GM12878 (cell line): ENCODE results near the gene FNDC11. TPM values are rescaled to one million over a fixed set of nuclear protein-coding genes. Genes with fewer than 3 reads are reported as not detected.

Experiments used
- CHD1 ChIP-seq: IDR thresholded peaks from 2 replicates; pipeline ENCODE4 v1.6.1; 2012; ENCODE audit warnings: low read depth, low read length, improper control_type of control experiment
- DPF2 ChIP-seq: fragments of 450-650 bp; IDR thresholded peaks from 2 replicates; pipeline ENCODE4 v1.6.1; 2017; ENCODE audit warnings: mild to moderate bottlenecking
- HCFC1 ChIP-seq: fragments of 150-350 bp; IDR thresholded peaks from 2 replicates; pipeline ENCODE4 v1.6.1; 2014; ENCODE audit warnings: low read length
- MEF2B ChIP-seq: fragments of 450-650 bp; IDR thresholded peaks from 2 replicates; pipeline ENCODE4 v1.6.1; 2018; ENCODE audit warnings: mild to moderate bottlenecking, moderate library complexity; ENCODE audit not compliant: partially characterized antibody, poor library complexity, severe bottlenecking
- NR2C1 ChIP-seq: fragments of 450-650 bp; IDR thresholded peaks from 2 replicates; pipeline ENCODE4 v1.6.1; 2017; ENCODE audit warnings: antibody characterized with exemption, mild to moderate bottlenecking, moderate library complexity
- POLR2AphosphoS2 ChIP-seq: IDR thresholded peaks from 2 replicates; pipeline ENCODE4 v1.6.1; 2011; ENCODE audit warnings: low read depth, mild to moderate bottlenecking, low read length, improper control_type of control experiment, moderate library complexity
- SMARCA5 ChIP-seq: fragments of 450-650 bp; IDR thresholded peaks from 2 replicates; pipeline ENCODE4 v1.6.1; 2017; ENCODE audit warnings: mild to moderate bottlenecking
- SRF ChIP-seq, 2 experiments: IDR thresholded peaks; 2 replicates each; pipeline ENCODE4 v1.6.1; 2011; ENCODE audit warnings: low read depth in 2 of 2, low read length in 2 of 2, mild to moderate bottlenecking in 1 of 2, moderate library complexity in 1 of 2
- ZBED1 ChIP-seq: IDR thresholded peaks from 2 replicates; pipeline ENCODE4 v1.6.1; 2016; ENCODE audit warnings: borderline replicate concordance
- ZZZ3 ChIP-seq: IDR thresholded peaks from 2 replicates; pipeline ENCODE4 v1.6.1; 2011; ENCODE audit warnings: low read depth; ENCODE audit not compliant: control insufficient read depth, insufficient read length
- polyA plus RNA-seq, 11 experiments: library from polyadenylated mRNA; depleted of rRNA in 4 of 11; unstranded in 6 of 11; stranded (reverse) in 5 of 11; fragments of >200 nt; fragmentation: Nextera tagmentation in 4 of 11; fragmentation: Illumina TruSeq in 1 of 11; extraction: Ambion mirVana in 4 of 11; extraction: Trizol in 1 of 11; gene quantifications; 1 replicate in 1 of 11; 2 replicates in 10 of 11; pipeline versions ENCODE4 v1.2.1 to v1.2.3, GENCODE V29; 2011 to 2016; ENCODE audit warnings: inconsistent platforms in 2 of 11, missing spikeins in 2 of 11, low read depth in 1 of 11
- total RNA-seq, 4 experiments: library from RNA; depleted of rRNA in 3 of 4; stranded (reverse); fragments of >200 nt in 3 of 4; fragmentation: Illumina TruSeq in 1 of 4; extraction: Trizol in 1 of 4; gene quantifications; 2 replicates each; pipeline versions ENCODE4 v1.2.1 to v1.2.3, GENCODE V29; 2013 to 2021
- TF ChIP-seq, protein P1 (sequence below): fragments of 150-350 bp; IDR thresholded peaks from 2 replicates; pipeline ENCODE4 v1.6.1; 2016; ENCODE audit warnings: low read depth, low read length
- TF ChIP-seq, protein P2 (sequence below): IDR thresholded peaks from 2 replicates; pipeline ENCODE4 v1.6.1; 2012; ENCODE audit warnings: low read length, inconsistent platforms
- TF ChIP-seq, protein P3 (sequence below): IDR thresholded peaks from 2 replicates; pipeline ENCODE4 v1.6.1; 2011; ENCODE audit warnings: borderline replicate concordance, low read depth, mild to moderate bottlenecking, moderate library complexity, low read length; ENCODE audit not compliant: insufficient read depth, poor library complexity, severe bottlenecking
- TF ChIP-seq, protein P4 (sequence below): IDR thresholded peaks from 2 replicates; pipeline ENCODE4 v1.6.1; 2012; ENCODE audit warnings: low read depth, low read length, improper control_type of control experiment
- TF ChIP-seq, protein P5 (sequence below), 3 experiments: IDR thresholded peaks in 2 of 3; conservative IDR thresholded peaks in 1 of 3; 2 replicates each; pipeline ENCODE4 v1.5.1; 2011; ENCODE audit warnings: low read depth in 3 of 3, low read length in 3 of 3, mild to moderate bottlenecking in 3 of 3, control low read depth in 2 of 3, moderate library complexity in 2 of 3, inconsistent platforms in 1 of 3, mixed read lengths in 1 of 3; ENCODE audit not compliant: control insufficient read depth in 2 of 3, insufficient read depth in 1 of 3; ENCODE audit errors: extremely low read depth in 1 of 3
- TF ChIP-seq, protein P6 (sequence below): IDR thresholded peaks from 2 replicates; pipeline ENCODE4 v1.6.1; 2011; ENCODE audit warnings: low read depth, low read length, improper control_type of control experiment, borderline replicate concordance

Gene FNDC11
- total and polyA plus RNA-seq, 10 of the 15 experiments (the other 5 are each of a cell fraction or from before 2014, with no cell fraction given) = 0.09 to 0.72 (median 0.34) TPM; not detected in 2

DNA sequence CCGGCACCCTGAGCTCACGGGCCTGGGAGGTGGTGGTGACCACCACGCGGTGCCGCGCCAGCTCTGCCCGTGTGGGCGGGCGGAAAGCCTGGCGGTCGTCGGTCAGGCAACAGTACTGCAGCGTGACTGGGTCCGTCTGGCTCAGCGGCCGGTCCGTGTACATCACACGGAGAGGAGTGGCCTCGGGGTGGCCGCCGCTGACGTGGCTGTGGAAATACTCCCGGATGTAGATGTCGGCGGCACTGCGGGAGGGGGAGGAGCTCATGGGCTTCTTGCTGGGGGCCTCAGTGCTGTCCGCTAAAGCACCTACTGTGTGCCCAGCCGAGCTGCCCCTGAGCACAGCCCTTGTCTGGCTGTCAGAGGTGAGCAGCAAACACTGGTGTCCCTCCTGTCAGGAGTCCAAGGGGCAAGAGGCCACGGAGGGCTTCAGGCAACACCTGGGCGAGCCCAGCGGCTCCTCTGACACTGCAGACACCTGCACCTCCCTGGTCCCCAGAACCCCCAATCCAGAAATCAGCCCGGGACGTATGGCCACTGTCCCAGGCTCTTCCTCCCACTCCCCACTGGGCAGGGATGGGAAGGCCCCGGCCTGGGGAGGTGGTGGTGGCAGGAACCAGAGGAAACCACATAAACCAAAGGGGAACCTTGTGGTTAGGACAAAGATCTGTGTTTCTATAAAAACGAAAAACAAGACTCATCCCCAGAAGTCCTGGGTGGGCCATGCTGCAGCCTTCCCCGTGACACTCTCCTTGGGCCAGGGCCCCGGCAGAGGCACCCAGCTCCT is 13.6 kb downstream of the FNDC11 start (continued):
- TF ChIP-seq, protein P1, sequence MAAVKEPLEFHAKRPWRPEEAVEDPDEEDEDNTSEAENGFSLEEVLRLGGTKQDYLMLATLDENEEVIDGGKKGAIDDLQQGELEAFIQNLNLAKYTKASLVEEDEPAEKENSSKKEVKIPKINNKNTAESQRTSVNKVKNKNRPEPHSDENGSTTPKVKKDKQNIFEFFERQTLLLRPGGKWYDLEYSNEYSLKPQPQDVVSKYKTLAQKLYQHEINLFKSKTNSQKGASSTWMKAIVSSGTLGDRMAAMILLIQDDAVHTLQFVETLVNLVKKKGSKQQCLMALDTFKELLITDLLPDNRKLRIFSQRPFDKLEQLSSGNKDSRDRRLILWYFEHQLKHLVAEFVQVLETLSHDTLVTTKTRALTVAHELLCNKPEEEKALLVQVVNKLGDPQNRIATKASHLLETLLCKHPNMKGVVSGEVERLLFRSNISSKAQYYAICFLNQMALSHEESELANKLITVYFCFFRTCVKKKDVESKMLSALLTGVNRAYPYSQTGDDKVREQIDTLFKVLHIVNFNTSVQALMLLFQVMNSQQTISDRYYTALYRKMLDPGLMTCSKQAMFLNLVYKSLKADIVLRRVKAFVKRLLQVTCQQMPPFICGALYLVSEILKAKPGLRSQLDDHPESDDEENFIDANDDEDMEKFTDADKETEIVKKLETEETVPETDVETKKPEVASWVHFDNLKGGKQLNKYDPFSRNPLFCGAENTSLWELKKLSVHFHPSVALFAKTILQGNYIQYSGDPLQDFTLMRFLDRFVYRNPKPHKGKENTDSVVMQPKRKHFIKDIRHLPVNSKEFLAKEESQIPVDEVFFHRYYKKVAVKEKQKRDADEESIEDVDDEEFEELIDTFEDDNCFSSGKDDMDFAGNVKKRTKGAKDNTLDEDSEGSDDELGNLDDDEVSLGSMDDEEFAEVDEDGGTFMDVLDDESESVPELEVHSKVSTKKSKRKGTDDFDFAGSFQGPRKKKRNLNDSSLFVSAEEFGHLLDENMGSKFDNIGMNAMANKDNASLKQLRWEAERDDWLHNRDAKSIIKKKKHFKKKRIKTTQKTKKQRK = no peak
- TF ChIP-seq ZZZ3 = no peak
- TF ChIP-seq, protein P2, sequence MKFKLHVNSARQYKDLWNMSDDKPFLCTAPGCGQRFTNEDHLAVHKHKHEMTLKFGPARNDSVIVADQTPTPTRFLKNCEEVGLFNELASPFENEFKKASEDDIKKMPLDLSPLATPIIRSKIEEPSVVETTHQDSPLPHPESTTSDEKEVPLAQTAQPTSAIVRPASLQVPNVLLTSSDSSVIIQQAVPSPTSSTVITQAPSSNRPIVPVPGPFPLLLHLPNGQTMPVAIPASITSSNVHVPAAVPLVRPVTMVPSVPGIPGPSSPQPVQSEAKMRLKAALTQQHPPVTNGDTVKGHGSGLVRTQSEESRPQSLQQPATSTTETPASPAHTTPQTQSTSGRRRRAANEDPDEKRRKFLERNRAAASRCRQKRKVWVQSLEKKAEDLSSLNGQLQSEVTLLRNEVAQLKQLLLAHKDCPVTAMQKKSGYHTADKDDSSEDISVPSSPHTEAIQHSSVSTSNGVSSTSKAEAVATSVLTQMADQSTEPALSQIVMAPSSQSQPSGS = no peak
- TF ChIP-seq DPF2 = peak; percentile 92
- TF ChIP-seq CHD1 = no peak
- no peak for TF ChIP-seq SMARCA5
- no peak for TF ChIP-seq ZBED1
- TF ChIP-seq, protein P3, sequence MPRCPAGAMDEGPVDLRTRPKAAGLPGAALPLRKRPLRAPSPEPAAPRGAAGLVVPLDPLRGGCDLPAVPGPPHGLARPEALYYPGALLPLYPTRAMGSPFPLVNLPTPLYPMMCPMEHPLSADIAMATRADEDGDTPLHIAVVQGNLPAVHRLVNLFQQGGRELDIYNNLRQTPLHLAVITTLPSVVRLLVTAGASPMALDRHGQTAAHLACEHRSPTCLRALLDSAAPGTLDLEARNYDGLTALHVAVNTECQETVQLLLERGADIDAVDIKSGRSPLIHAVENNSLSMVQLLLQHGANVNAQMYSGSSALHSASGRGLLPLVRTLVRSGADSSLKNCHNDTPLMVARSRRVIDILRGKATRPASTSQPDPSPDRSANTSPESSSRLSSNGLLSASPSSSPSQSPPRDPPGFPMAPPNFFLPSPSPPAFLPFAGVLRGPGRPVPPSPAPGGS = peak; percentile 38
- TF ChIP-seq MEF2B = peak; percentile 25
- TF ChIP-seq POLR2AphosphoS2 = no peak
- TF ChIP-seq, protein P4, sequence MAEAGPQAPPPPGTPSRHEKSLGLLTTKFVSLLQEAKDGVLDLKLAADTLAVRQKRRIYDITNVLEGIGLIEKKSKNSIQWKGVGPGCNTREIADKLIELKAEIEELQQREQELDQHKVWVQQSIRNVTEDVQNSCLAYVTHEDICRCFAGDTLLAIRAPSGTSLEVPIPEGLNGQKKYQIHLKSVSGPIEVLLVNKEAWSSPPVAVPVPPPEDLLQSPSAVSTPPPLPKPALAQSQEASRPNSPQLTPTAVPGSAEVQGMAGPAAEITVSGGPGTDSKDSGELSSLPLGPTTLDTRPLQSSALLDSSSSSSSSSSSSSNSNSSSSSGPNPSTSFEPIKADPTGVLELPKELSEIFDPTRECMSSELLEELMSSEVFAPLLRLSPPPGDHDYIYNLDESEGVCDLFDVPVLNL = no peak
- TF ChIP-seq, protein P5, sequence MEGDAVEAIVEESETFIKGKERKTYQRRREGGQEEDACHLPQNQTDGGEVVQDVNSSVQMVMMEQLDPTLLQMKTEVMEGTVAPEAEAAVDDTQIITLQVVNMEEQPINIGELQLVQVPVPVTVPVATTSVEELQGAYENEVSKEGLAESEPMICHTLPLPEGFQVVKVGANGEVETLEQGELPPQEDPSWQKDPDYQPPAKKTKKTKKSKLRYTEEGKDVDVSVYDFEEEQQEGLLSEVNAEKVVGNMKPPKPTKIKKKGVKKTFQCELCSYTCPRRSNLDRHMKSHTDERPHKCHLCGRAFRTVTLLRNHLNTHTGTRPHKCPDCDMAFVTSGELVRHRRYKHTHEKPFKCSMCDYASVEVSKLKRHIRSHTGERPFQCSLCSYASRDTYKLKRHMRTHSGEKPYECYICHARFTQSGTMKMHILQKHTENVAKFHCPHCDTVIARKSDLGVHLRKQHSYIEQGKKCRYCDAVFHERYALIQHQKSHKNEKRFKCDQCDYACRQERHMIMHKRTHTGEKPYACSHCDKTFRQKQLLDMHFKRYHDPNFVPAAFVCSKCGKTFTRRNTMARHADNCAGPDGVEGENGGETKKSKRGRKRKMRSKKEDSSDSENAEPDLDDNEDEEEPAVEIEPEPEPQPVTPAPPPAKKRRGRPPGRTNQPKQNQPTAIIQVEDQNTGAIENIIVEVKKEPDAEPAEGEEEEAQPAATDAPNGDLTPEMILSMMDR (IDR thresholded peaks at IDR 0.05 in 2 of 3, conservative IDR thresholded peaks at IDR 0.05 in 1 of 3; ENCODE audit: control insufficient read depth in 2 of 3, extremely low read depth in 1 of 3, insufficient read depth in 1 of 3, low read depth in 3 of 3, low read length in 3 of 3) = no peak
- TF ChIP-seq, protein P6, sequence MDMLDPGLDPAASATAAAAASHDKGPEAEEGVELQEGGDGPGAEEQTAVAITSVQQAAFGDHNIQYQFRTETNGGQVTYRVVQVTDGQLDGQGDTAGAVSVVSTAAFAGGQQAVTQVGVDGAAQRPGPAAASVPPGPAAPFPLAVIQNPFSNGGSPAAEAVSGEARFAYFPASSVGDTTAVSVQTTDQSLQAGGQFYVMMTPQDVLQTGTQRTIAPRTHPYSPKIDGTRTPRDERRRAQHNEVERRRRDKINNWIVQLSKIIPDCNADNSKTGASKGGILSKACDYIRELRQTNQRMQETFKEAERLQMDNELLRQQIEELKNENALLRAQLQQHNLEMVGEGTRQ = no peak
- TF ChIP-seq NR2C1 = no peak
- TF ChIP-seq HCFC1 = no peak
- TF ChIP-seq SRF (IDR thresholded peaks at IDR 0.05; ENCODE audit: low read depth in 2 of 2, low read length in 2 of 2) = 0 out of 4 replicates have a peak, but pooled peaks of 1 of the 2 experiments have one; percentile 1
